Esophagus squamous epithelium (tissue), 4 donors: Measurements from ENCODE around the gene MTHFSD.

Experiments
- POLR2A ChIP-seq, 4 donors: fragments of 450-650 bp; IDR thresholded peaks; one replicate each; pipeline ENCODE4 v1.6.1; 2017; ENCODE audit warnings: antibody characterized with exemption in 4 of 4, mild to moderate bottlenecking in 4 of 4, moderate library complexity in 3 of 4
- TF ChIP-seq, protein P1 (sequence below), 6 experiments: fragments of 450-650 bp in 4 of 6; fragments of 200-600 bp in 2 of 6; sonication (generic) in 2 of 6; IDR thresholded peaks; one replicate each; pipeline ENCODE4 v1.5.1; 2016 to 2019; ENCODE audit warnings: antibody characterized with exemption in 6 of 6, mild to moderate bottlenecking in 4 of 6, moderate library complexity in 4 of 6

GRCh38 chr16:86587487-86587886 is 32.5 kb upstream of the MTHFSD start:
- TF ChIP-seq, protein P1, sequence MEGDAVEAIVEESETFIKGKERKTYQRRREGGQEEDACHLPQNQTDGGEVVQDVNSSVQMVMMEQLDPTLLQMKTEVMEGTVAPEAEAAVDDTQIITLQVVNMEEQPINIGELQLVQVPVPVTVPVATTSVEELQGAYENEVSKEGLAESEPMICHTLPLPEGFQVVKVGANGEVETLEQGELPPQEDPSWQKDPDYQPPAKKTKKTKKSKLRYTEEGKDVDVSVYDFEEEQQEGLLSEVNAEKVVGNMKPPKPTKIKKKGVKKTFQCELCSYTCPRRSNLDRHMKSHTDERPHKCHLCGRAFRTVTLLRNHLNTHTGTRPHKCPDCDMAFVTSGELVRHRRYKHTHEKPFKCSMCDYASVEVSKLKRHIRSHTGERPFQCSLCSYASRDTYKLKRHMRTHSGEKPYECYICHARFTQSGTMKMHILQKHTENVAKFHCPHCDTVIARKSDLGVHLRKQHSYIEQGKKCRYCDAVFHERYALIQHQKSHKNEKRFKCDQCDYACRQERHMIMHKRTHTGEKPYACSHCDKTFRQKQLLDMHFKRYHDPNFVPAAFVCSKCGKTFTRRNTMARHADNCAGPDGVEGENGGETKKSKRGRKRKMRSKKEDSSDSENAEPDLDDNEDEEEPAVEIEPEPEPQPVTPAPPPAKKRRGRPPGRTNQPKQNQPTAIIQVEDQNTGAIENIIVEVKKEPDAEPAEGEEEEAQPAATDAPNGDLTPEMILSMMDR (IDR thresholded peaks at IDR 0.05), result no peak
- TF ChIP-seq POLR2A (IDR thresholded peaks at IDR 0.05), result no peak
